Lower lobe of right lung (tissue), 2 donors: ENCODE results near the gene NAPA. TPM values are rescaled to one million over a fixed set of nuclear protein-coding genes. Genes with fewer than 3 reads are reported as not detected.

Source experiments
- ATAC-seq, 2 donors: fragments of 200-7000 bp; cut with Tn5 transposase; one replicate each; pipeline ENCODE4 v1.9.1; 2020 to 2022; ENCODE audit warnings: mild to moderate bottlenecking in 2 of 2, moderate library complexity in 2 of 2
- DNase-seq: peaks from one replicate; pipeline ENCODE4 v3.0.0-alpha.2; 2020
- H3K27ac ChIP-seq: fragments of 200-600 bp; one replicate; pipeline ENCODE4 v1.8.0; 2022
- H3K27me3 ChIP-seq: fragments of 200-600 bp; one replicate; pipeline ENCODE4 v1.8.0; 2022; ENCODE audit warnings: low read depth
- H3K36me3 ChIP-seq: fragments of 200-600 bp; one replicate; pipeline ENCODE4 v1.8.0; 2022; ENCODE audit warnings: mild to moderate bottlenecking
- H3K4me1 ChIP-seq: fragments of 200-600 bp; one replicate; pipeline ENCODE4 v1.8.0; 2022
- H3K4me3 ChIP-seq: fragments of 200-600 bp; one replicate; pipeline ENCODE4 v1.8.0; 2022; ENCODE audit warnings: mild to moderate bottlenecking
- H3K9me3 ChIP-seq: fragments of 200-600 bp; one replicate; pipeline ENCODE4 v1.8.0; 2022
- intact Hi-C: fragments of 100-400 bp; cut with DNase I; formaldehyde crosslinking; loops from one replicate; pipeline ENCODE4 v1.11.0; 2022
- total RNA-seq: library from RNA; stranded (reverse); fragmentation: NEBNext Ultra II Directional; extraction: Animal tissue kit (Norgen Biotek cat#: 25700); gene quantifications from one replicate; pipeline ENCODE4 v1.2.1, GENCODE V29; 2021
- TF ChIP-seq, protein P1 (sequence below): fragments of 200-600 bp; IDR thresholded peaks from one replicate; pipeline ENCODE4 v1.8.0; 2022; ENCODE audit warnings: antibody characterized with exemption, mild to moderate bottlenecking
- donor health status: DM: no; HTN: yes; CAD: no; lungs with severe emphysema.

NAPA gene
- total RNA-seq, 1 donor from 2014 or later: 115 TPM

DNA sequence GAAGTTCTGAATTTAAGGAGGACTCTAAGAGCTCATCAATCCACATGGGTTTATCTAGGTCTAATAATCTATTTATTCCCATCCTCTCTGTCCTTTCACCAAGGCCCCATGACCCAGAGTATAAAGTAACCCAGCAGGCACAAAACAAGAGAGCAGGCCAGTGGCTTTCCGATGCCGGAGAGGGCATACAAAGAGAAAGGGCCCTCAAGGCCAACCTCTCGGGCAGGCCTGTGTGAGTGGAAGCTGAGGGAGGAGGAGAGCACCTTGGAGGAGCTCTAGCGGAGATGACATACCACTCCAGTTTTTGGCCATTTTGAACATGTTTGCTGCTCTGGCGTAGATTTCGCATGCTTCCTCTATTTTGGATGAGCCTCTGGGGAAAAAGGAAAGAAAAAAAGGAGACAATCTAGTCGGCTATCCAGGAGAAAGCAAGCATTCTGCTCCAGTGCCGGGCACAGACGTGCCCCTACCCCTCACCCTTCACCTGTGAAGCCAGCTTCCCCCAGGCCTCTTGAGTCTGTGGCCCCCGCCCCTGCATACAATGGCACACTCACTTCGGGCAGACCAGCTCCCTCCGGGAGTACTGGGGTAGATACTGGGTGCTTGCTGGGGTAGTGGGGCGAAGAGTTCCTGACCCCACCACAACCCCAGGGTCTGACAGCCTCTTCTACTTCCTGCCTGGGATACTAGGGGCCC, 11.6 kb downstream of the NAPA start:
- no peak for DNase-seq
- H3K36me3 ChIP-seq: peaks cover 82% of the 10 kb centered on the region
- intact Hi-C loops: no loop called here

GRCh38 chr19:47499863-47500830, 14.7 kb downstream of the NAPA start:
- no peak for ATAC-seq
- DNase-seq: no peak
- H3K9me3 ChIP-seq: no peaks in the 10 kb centered on the region
- H3K4me3 ChIP-seq: no peak overlapping the region
- H3K27ac ChIP-seq: no peak overlapping the region
- intact Hi-C loops: no loop called here
- peaks cover 96% of the 10 kb centered on the region for H3K36me3 ChIP-seq
- H3K27me3 ChIP-seq: no peaks in the 10 kb centered on the region
- TF ChIP-seq, protein P1, sequence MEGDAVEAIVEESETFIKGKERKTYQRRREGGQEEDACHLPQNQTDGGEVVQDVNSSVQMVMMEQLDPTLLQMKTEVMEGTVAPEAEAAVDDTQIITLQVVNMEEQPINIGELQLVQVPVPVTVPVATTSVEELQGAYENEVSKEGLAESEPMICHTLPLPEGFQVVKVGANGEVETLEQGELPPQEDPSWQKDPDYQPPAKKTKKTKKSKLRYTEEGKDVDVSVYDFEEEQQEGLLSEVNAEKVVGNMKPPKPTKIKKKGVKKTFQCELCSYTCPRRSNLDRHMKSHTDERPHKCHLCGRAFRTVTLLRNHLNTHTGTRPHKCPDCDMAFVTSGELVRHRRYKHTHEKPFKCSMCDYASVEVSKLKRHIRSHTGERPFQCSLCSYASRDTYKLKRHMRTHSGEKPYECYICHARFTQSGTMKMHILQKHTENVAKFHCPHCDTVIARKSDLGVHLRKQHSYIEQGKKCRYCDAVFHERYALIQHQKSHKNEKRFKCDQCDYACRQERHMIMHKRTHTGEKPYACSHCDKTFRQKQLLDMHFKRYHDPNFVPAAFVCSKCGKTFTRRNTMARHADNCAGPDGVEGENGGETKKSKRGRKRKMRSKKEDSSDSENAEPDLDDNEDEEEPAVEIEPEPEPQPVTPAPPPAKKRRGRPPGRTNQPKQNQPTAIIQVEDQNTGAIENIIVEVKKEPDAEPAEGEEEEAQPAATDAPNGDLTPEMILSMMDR: no peak
- no peaks in the 10 kb centered on the region for H3K4me1 ChIP-seq

More for the DNA sequence above, 11.6 kb downstream of the NAPA start:
- H3K27ac ChIP-seq: no peak overlapping the region
- H3K4me3 ChIP-seq: no peak overlapping the region
- H3K9me3 ChIP-seq: no peaks in the 10 kb centered on the region
- TF ChIP-seq, protein P1: no peak
- no peaks in the 10 kb centered on the region for H3K27me3 ChIP-seq
- peaks cover 23% of the 10 kb centered on the region for H3K4me1 ChIP-seq
- no peak for ATAC-seq

DNA sequence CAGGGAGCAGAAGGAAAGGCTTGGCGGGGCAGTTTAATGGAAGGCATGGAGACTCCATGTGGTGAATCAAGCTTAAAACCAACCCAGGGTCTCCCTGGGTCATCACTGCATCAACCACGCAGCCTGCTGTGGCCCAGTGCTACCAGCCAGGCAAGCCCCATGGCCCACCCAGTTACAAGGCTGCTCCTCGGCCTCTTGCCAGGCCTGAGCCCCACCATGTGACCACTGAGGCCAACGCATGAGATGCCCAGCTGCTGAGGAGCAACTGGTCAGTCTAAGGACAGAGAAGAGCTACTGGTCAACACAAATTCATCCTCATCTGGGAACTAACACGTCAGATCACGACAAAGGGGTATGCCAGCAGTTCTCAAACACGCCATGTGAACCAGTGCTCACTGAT, 15.5 kb downstream of the NAPA start:
- no peak overlapping the region for H3K27ac ChIP-seq
- H3K27me3 ChIP-seq: no peaks in the 10 kb centered on the region
- TF ChIP-seq, protein P1: no peak
- DNase-seq (no peak), ATAC-seq (no peak)
- no peak overlapping the region for H3K4me3 ChIP-seq
- no peaks in the 10 kb centered on the region for H3K9me3 ChIP-seq
- H3K36me3 ChIP-seq: peaks cover 97% of the 10 kb centered on the region
- intact Hi-C loops: no loop called here
- no peaks in the 10 kb centered on the region for H3K4me1 ChIP-seq

DNA sequence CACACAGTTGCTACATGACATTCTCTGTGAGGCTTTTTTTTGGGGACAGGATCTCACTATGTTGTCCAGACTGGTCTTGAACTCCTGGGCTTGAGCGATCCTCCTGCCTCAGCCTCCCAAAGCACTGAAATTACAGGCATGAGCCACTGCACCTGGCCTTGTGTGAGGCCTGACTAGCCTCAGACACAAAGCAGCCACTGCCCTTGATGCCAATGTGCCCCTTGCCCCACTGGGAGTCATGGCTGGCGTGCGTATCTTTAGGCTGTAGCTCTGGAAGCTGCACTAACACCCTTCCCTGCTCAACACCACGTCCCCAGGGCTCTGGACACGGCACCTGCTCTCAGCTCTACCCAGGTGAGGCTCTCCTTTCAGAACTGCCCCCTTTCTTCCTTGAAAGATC, 16.3 kb downstream of the NAPA start:
- no peak for DNase-seq
- Histone ChIP-seq H3K9me3 (no peaks in the 10 kb centered on the region), H3K27ac (no peak overlapping the region), H3K4me1 (no peaks in the 10 kb centered on the region), H3K36me3 (peaks cover 97% of the 10 kb centered on the region), H3K27me3 (no peaks in the 10 kb centered on the region), H3K4me3 (no peak overlapping the region)
- no peak for ATAC-seq
- TF ChIP-seq, protein P1: no peak
- intact Hi-C loops: no loop called here

DNA sequence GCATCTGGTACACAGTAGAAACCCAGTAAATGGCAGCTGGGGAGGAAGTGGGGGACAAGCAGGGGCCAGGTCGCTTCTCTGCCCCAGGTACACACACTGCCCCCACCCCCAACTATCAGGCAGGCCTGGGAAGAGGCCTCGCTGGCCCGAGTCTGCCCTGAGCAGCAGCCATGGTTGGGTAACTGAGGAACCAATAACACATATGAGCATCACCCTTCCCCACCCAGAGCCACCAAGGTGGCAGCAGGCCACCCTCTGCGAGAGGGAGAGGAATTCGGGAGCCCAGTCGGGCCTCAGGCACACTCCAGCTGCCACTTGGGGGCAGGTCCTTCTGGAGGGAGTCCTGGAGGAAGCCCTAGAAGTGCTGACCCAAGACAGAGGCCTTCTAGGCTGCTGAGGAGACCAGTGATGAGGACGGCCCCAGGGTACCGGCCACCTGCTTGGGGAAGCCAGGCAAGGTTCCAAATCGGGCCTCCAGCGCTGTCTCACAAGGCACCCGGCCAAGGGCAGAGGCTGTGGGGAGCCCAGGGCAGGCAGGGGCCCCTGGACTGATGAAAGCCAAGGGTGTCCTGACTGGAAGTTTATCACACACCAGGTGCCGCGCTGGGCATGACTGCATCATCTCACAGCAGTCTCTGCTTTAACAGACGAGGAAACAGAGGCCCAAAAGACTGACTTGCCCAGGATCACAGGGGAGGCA, 16.9 kb downstream of the NAPA start:
- TF ChIP-seq, protein P1: no peak

More for the DNA sequence above, 16.9 kb downstream of the NAPA start:
- Histone ChIP-seq H3K4me3 (no peak overlapping the region), H3K36me3 (peaks cover 97% of the 10 kb centered on the region), H3K4me1 (no peaks in the 10 kb centered on the region), H3K27ac (no peak overlapping the region), H3K27me3 (no peaks in the 10 kb centered on the region), H3K9me3 (no peaks in the 10 kb centered on the region)
- intact Hi-C loops: no loop called here
- DNase-seq (no peak), ATAC-seq (no peak)
